GM18507 (cell line): ENCODE results near the gene CDK9.
A peak's percentile ranks its signal among the peaks of the same experiment; 100 is the strongest.
"Not testable (repeated sequence)": the region's sequence is repeated elsewhere in the genome, so short reads cannot be mapped to it uniquely, and the experiment has no call there.

ENCODE experiments used
- DNase-seq: peaks from one replicate; pipeline ENCODE4 v3.0.0; 2011; ENCODE audit warnings: low read depth; ENCODE audit not compliant: insufficient read length; ENCODE audit errors: extremely low spot score
- FAIRE-seq: peaks from 2 replicates; lab custom pipeline; 2011; peaks lifted over from hg19 to GRCh38; lab: Jason Lieb, UNC

CDK9 gene

GRCh38 chr9:127778280-127779135 lies 7.3 kb upstream of the CDK9 start, which contains the start of gene SH2D3C:
TSS of gene SH2D3C (minus strand) at chr9:127778666. CDS start at chr9:127778627, 39 bp downstream.
- DNase-seq, result no peak
- FAIRE-seq, result peak; percentile 62

- FAIRE-seq (peak; percentile 90), DNase-seq (no peak)
These were observed 6.5 kb upstream of the CDK9 start for GRCh38 chr9:127779136-127779981.

DNA sequence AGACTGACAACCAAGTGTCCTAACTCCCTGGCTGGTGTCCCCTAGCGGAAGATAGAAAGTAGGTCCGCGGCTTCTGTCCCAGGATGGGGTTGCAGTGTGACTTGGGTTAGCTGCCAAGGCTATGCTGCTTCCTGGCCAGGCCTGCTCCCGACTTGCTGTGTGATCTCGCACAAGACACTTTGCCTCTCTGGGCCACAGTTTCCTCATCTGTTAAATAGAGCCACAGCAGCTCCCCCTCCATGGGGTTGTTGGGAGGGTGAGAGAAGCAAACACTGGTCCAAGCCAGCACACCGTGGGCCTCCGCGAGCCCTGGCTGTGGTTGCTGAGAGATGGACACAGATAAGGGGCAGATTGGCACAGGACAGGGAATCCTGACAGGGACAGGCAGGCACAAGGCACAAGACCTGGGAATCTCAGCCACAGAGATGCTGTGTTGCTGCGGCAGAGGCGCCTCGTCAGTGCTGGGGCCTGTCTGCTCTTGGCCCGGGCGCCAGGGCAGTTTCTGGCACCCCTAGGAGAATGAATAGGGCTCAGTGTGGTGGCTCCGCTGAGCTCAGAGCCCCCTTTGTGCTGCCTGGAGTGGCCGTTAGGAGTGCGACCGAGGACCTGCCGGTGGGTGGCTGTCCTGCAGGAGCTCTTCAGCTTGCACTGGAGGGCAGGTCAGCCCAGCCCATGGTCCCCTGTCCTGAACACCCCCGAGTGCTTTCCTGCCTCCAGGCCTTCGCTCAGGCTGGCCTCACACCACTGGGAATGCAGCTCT lies 5.5 kb upstream of the CDK9 start:
- no peak for DNase-seq
- FAIRE-seq, result no peak

GRCh38 chr9:127780909-127781308 lies 4.9 kb upstream of the CDK9 start:
- not testable (repeated sequence) for FAIRE-seq, DNase-seq

- no peak for DNase-seq
- FAIRE-seq, result no peak
These were observed 4.0 kb upstream of the CDK9 start for GRCh38 chr9:127781806-127782205.

GRCh38 chr9:127783111-127784008 lies 2.5 kb upstream of the CDK9 start:
- no peak for DNase-seq
- FAIRE-seq, result peak; percentile 85

DNA sequence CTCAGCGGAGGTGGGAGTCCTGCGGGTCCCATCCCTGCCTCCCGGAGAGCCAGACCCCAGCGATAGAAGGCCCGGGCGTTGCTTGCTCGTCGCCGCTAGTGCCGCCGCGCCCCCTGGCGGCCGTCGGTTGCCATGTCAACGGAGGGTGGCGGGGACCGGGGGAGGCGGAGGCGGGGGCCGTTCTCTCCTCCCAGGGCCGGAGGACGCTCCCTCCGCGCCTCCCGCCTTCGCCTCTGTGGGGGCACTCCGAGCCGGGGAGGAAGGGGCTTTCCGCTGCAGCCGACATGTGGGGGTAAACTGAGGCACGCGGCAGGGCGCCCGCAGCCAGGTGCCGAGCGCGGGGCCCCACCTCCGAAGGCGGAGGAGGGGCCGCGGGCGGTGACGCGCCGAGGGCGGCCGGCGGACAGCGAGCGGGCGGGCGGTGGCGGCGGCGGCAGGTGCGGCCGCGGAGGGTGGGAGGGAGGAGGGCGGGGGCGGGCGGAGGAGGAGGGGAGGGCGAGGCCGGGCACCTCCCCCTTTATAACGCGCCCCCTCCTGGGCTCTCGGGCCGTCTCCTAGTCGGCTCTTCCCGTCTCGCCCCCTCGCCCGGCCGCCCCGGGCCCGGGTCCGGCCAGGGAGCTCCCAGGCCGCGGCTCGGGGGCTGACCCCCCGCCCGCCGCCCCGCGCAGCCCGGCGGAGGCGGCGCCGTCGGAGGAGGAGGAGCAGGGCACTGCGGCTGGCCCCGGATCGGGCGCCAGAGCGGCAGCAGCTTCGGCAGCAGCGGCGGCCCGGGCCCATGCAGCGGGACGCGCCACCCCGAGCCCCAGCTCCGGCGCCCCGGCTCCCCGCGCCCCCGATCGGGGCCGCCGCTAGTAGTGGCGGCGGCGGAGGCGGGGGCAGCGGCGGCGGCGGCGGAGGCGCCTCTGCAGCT lies 556 bp upstream of the CDK9 start:
- DNase-seq (peak; percentile 68), FAIRE-seq (peak; percentile 72)

DNA sequence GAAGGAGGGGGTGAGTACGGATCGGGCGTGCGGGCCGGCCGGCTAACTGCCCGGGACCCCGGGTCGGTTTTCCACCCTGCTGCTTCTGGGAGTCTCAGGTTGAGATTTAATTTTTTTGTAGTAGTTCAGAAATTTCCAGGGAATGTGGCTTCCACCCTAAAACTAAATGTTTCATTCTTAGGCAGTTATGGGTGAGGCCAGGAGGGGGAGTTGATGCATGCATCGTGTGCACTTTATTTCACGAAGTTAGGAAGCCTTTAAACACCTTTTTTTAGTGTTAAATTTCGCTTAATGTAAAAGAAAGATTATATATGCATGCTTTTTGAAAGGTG lies 905 bp downstream of the CDK9 start:
- FAIRE-seq (no peak), DNase-seq (no peak)

DNA sequence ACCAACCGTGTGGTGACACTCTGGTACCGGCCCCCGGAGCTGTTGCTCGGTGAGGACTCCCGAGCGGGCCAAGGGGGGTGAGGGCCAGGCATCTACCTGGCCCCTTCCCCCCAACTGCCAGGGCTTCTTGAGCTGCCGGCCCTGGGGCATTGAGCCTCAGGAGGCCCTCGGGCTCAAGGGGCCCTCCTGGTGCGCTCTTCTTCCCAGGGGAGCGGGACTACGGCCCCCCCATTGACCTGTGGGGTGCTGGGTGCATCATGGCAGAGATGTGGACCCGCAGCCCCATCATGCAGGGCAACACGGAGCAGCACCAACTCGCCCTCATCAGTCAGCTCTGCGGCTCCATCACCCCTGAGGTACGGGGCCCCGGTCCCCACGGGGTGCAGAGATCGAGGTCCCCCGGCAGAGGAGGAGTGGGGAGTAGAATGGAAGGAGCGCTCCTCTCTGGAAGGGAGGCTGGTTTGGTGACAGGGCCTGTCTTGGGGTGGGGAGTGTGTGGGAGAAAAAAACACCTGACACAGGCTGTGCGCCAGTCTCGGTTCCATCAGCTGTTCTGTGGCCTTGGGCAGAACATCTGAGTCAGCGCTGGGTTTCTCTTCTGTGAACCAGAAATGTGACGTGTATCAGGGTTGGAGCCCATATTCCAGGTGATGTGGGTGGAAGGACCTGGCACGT lies 2.6 kb downstream of the CDK9 start:
- no peak for DNase-seq
- FAIRE-seq, result no peak

DNA sequence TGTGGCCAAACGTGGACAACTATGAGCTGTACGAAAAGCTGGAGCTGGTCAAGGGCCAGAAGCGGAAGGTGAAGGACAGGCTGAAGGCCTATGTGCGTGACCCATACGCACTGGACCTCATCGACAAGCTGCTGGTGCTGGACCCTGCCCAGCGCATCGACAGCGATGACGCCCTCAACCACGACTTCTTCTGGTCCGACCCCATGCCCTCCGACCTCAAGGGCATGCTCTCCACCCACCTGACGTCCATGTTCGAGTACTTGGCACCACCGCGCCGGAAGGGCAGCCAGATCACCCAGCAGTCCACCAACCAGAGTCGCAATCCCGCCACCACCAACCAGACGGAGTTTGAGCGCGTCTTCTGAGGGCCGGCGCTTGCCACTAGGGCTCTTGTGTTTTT lies 3.3 kb downstream of the CDK9 start:
- DNase-seq (no peak), FAIRE-seq (no peak)

- DNase-seq (no peak), FAIRE-seq (no peak)
These were observed 4.4 kb downstream of the CDK9 start for GRCh38 chr9:127790094-127790855.

DNA sequence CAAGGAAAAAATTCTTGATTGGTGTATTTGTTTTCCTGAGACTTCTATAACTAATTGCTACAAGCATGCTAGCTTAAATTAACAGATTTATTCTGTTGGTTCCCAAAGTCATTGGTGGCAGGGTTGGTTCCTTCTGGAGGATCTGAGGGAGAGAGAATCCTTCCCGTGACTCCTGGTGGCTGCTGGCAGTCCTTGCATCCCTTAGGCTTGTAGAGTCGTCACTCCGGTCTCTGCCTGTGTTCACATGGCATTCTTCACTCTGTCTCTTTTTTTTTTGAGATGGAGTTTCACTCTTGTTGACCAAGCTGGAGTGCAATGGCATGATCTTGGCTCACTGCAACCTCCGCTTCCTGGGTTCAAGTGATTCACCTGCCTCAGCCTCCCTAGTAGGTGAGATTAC lies 5.3 kb downstream of the CDK9 start:
- no peak for DNase-seq
- FAIRE-seq, result no peak

GRCh38 chr9:127792417-127793031 lies 6.7 kb downstream of the CDK9 start:
- DNase-seq, result no peak
- no peak for FAIRE-seq

- DNase-seq (no peak), FAIRE-seq (no peak)
These were observed 7.4 kb downstream of the CDK9 start for GRCh38 chr9:127793093-127793708.

GRCh38 chr9:127794001-127794791 lies 8.4 kb downstream of the CDK9 start:
- DNase-seq (no peak), FAIRE-seq (no peak)
